NCI-H128 (cell line): Measurements from ENCODE around the gene TRIP6.

Experiments used
- DNase-seq: peaks from one replicate; lab custom pipeline; 2025; ENCODE audit not compliant: unreplicated experiment; lab: John Stamatoyannopoulos, UW

The TRIP6 gene

DNA sequence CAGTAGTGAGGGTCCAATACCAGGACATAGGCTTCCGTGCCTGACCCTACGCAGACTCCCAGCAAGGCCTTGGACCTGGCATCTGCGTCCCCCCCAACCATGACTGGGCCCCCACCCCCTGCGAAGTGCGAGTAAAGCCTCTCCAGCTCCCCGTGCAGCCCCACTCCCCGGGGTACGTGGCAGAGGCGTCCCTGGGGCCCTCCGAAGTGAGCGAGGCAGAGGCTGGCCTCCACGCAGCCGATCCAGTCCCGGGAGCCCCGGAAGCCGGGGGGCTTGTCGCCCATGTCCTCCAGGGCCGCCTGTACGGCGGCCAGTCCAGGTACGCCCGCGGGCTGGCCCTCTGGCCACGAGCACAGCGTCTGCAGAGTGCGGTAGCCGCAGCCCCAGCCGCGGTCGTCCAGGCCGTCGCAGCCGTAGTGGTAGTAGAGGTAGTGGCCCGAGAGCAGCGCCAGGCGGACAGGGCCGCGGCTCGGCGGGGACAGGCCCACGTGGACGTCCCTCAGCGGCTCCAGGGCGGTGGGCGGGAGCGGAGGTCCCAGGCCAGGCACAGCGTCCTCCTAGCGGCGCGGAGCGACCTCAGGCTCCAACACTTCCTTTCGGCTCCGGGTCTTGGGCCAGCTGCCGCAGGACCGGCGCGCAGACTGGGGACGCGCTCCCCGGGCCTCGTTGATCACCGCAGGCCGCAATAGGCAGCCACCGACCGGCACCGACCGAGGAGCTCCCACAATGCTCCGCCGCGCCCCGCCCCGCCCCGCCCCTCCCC lies 22.0 kb downstream of the TRIP6 start, which contains the start of gene UFSP1:
UFSP1 (minus strand) TSS at position 728 of the 763 bp plus-strand sequence; CDS start at position 284, 444 bp downstream.
- DNase-seq: no peak

- no peak for DNase-seq
Observed at GRCh38 chr7:100890653-100891567, 23.7 kb downstream of the TRIP6 start.

GRCh38 chr7:100891568-100892247 lies 24.5 kb downstream of the TRIP6 start:
- DNase-seq: no peak

GRCh38 chr7:100892364-100893317 lies 25.5 kb downstream of the TRIP6 start:
- no peak for DNase-seq

- DNase-seq: no peak
Observed at GRCh38 chr7:100893318-100893895, 26.2 kb downstream of the TRIP6 start.

GRCh38 chr7:100893910-100894721 lies 26.9 kb downstream of the TRIP6 start:
- no peak for DNase-seq

DNA sequence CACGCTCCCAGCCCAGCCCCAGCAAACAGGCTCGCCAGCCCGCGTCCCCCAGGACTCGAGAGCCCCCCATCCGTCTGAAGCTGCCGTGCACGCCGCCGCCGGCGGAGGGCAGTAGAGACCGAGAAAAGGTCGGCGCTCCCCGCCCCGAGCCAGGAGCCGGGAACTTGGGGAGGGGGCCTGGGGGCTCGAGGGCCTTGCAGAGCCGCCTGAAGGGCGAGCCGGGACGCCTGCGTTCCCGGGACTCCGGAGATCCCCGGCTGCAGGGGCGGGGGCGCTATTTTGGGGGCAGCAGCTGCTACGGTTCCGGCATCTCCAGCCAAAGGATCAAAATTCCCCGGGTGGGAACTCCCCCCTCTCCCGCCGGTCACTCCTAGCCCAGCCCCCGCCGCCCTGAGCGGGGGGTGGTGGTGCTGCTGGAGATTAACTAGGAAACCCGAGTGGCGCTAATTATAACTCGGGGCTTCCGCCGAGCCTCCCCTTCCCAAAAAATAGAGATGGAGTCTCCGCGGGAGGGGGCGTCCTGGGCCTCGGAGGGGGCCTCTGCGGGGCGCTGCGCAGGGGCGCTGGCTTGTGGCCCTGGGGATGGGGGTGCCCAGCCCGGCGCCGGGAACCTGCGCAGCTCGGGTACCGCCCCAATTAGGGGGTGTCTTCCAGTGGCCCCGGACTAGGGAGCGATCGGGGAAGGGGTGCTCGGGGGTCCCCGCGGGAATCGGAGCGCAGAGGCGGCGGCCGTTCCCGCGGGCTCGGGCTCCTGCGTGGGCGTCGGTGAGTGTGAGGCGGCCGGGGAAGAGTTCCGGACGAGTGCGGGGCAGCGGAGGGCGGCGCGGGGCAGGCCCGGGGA lies 27.9 kb downstream of the TRIP6 start:
- DNase-seq: no peak

DNA sequence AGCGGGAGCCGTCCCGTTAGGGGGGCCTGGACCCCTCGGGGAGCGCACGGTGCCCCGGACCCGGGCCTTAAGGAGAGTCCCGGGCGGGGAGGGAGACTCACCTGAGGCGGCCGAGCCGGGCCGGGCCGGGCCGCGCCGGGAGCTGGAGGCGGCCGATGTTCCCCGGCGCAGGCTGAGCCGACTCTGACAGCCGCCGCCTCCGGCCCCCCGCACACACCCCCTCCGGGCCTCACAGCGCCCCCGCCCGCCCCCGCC lies 28.4 kb downstream of the TRIP6 start, which contains the start of gene ACHE:
ACHE (minus strand) TSS at position 188 of the 255 bp plus-strand sequence. CDS start 1,656 bp downstream, outside the sequence.
- DNase-seq: no peak

- DNase-seq: no peak
Observed at GRCh38 chr7:100895956-100896731, 29.0 kb downstream of the TRIP6 start.

GRCh38 chr7:100896732-100897608 lies 29.8 kb downstream of the TRIP6 start:
- DNase-seq: no peak

DNA sequence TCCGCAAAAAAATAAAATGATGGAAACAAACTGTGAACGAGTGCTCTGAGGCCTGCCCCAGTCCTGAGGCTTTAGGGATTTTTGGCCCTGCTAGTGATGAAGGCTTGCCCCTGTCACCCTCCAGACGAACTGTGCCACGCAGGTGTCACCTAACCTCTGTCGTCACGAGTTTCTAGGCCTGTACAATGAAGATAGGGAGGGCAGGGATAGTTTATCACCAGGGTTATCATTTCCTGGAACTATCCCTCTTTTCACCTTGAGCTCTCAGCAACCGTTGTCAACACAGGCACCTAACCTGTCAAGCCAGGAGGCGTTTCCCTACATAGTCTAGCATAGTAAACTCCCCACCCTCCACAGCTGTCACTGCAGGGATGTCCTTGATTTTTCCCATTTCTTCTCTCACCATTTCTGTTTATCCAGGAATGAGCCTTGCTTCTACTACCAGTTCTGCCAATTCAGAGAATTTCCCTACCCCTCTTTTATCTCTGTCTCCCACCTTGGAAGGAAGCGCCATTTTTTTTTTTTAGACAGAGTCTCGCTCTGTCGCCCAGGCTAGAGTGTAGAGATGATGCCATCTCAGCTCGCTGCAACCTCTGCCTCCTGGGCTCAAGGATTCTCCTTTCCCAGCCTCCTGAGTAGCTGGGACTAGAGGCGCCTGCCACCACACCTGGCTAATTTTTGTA lies 30.7 kb downstream of the TRIP6 start:
- no peak for DNase-seq

GRCh38 chr7:100899432-100899831 lies 32.2 kb downstream of the TRIP6 start:
- DNase-seq: no peak

DNA sequence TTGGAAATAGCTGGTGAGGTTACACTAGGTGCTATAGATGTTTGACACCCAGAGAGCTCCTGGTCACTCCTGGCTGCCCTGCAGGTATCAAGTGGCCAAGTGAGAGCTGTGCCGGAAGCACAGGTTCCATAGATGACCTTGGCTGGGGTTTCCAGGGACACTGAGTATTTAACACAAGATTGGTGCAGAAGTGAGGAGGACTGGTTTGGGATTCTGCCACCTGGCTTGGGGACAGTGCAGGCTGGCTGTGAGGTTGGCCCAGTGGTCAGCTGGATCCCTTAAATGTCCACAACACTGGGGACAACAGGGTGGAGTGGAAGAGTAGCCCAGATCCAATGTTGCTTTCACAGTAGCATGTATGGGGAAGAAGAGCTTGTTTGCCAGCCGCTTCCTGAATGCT lies 33.8 kb downstream of the TRIP6 start:
- no peak for DNase-seq

GRCh38 chr7:100901921-100902332 lies 34.7 kb downstream of the TRIP6 start:
- no peak for DNase-seq

DNA sequence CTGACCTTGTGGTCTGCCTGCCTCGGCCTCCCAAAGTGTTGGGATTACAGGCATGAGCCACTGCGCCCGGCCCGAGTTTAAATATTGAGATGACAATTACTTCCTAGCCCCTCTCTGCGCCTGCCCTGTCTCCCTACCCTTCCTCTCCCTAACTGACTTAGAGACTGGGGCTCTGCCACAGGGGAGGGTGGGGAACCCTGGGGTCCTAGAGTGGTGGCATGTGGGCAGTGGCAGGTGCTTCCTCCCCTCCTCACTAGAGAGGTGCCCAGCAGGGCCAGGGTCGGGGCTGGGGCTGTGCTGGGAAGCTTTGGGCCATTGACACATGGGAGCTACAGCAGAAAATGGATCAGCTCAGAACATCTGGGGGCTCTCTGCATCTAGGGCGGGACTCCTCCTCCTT lies 35.5 kb downstream of the TRIP6 start:
- DNase-seq: no peak

DNA sequence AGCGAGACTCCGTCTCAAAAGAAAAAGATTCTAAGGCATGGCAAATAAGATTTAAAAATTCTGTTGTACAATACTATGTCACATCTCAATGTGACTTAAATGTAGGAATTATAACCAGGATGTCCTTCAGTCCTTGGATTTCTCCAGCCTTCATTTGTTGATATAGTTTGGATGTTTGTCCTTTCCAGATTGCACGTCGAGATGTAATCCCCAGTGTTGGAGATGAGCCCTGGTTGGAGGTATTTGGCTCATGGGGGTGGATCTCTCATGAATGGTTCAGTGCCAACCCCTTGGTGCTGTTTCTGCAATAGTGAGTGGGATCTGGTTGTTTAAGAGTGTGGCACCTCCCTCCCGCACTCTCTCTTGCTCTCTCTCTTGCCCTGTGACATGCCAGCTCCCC lies 41.3 kb downstream of the TRIP6 start:
- DNase-seq: no peak
